HL-60 (cell line): Measurements from ENCODE around the gene NR1I3.

Experiments
- CTCF ChIP-seq: IDR thresholded peaks from one replicate; pipeline ENCODE4 v1.5.1; 2011; ENCODE audit warnings: low read length, control low read depth, inconsistent platforms; ENCODE audit not compliant: insufficient read depth
- POLR2AphosphoS5 ChIP-seq: IDR thresholded peaks from 2 replicates; pipeline ENCODE4 v1.6.1; 2012; ENCODE audit warnings: low read depth

GRCh38 chr1:161214369-161214768, 23.6 kb downstream of the NR1I3 start:
- no peak for TF ChIP-seq CTCF
- TF ChIP-seq POLR2AphosphoS5: no peak
